Mammary epithelial cell (primary cell): ENCODE results near the gene DEFB126.

ENCODE experiments used
- EZH2 ChIP-seq: IDR thresholded peaks from 2 replicates; pipeline ENCODE4 v1.6.1; 2012; ENCODE audit warnings: low read length, inconsistent platforms, borderline replicate concordance
- TF ChIP-seq, protein P1 (sequence below), 2 donors: IDR thresholded peaks in 1 of 2; conservative IDR thresholded peaks in 1 of 2; 2 replicates each; pipeline ENCODE4 v1.5.1; 2011 to 2012; ENCODE audit warnings: inconsistent platforms in 2 of 2, low read length in 2 of 2, mild to moderate bottlenecking in 2 of 2, control low read depth in 1 of 2, low read depth in 1 of 2; ENCODE audit not compliant: insufficient read depth in 1 of 2; ENCODE audit errors: extremely low read depth in 1 of 2

- TF ChIP-seq, protein P1, sequence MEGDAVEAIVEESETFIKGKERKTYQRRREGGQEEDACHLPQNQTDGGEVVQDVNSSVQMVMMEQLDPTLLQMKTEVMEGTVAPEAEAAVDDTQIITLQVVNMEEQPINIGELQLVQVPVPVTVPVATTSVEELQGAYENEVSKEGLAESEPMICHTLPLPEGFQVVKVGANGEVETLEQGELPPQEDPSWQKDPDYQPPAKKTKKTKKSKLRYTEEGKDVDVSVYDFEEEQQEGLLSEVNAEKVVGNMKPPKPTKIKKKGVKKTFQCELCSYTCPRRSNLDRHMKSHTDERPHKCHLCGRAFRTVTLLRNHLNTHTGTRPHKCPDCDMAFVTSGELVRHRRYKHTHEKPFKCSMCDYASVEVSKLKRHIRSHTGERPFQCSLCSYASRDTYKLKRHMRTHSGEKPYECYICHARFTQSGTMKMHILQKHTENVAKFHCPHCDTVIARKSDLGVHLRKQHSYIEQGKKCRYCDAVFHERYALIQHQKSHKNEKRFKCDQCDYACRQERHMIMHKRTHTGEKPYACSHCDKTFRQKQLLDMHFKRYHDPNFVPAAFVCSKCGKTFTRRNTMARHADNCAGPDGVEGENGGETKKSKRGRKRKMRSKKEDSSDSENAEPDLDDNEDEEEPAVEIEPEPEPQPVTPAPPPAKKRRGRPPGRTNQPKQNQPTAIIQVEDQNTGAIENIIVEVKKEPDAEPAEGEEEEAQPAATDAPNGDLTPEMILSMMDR (conservative IDR thresholded peaks at IDR 0.05 in 1 of 2, IDR thresholded peaks at IDR 0.05 in 1 of 2; ENCODE audit: extremely low read depth in 1 of 2, insufficient read depth in 1 of 2, low read depth in 1 of 2, low read length in 2 of 2): no peak
- TF ChIP-seq EZH2: no peak
These were observed 9.7 kb downstream of the DEFB126 start for GRCh38 chr20:152131-152530.
